NT2/D1 (cell line): Measurements from ENCODE around the gene PLEKHG4B.

Experiments used
- SUZ12 ChIP-seq: IDR thresholded peaks from 2 replicates; pipeline ENCODE4 v1.6.1; 2011; ENCODE audit not compliant: insufficient read length, insufficient read depth; ENCODE audit errors: extremely low read depth
- YY1 ChIP-seq: IDR thresholded peaks from 2 replicates; pipeline ENCODE4 v1.6.1; 2011; ENCODE audit not compliant: insufficient read length, insufficient read depth
- ZNF274 ChIP-seq: IDR thresholded peaks from 2 replicates; pipeline ENCODE4 v1.6.1; 2011; ENCODE audit warnings: mild to moderate bottlenecking, low read depth, low read length

DNA sequence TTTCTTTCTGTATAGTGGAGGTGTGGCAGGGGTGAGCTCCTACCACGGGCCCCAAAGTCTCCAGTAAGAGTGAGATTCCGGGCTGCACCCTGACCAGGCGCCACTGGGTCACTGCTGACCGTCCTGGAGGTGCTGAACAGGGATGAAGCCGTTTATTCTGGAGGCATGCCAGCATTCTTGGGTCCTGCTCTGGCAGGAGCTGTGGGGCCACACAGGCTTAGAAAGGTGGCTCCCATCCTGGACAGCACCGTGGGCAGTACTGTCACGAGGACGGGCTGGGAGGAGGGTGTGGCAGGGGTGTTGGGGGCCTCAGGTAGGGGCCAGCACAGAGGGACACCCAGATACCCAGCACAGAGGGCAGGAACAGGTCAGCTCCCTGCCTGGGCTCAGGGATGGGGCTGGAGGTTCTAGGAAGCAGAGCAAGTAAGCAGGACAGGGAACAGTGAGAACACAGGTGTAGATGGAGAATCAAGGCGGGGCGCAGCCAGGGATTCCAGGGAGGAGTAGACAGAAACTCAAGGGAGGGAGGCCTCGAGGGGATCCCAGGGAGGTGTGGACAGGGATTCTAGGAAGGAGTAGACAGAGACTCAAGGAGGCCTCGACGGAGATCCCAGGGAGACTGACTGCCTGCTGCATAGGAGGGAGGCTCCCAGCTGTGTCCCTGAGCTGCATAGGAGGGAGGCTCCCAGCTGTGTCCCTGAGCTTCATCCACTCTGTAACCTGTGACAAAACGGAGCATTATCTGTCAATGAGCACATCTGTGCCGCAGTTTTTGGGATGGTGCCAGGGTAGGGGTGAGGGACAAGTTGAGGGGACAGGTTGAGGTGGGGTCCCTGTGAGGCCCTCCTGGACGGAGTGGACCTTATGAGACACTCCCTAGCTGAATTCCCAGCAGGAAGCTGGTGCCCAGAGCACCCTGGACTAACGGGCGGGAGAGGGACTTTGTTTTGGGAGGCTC, 1.1 kb upstream of the PLEKHG4B start:
- TF ChIP-seq YY1 (no peak), ZNF274 (no peak), SUZ12 (no peak)
